ENCODE results near the gene RBL2.

The RBL2 gene

GRCh38 chr16:53503270-53503923, 69.1 kb downstream of the RBL2 start:
- H3K4me3 ChIP-seq (ENCODE audit: low read depth, low read length): peak overlapping the region; percentile 91
- peak; percentile 100 for DNase-seq (ENCODE audit: low read depth)
- no peak for TF ChIP-seq CTCF (IDR thresholded peaks at IDR 0.05; ENCODE audit: low read depth, low read length, missing control alignments)

GRCh38 chr16:53503991-53504663, 69.9 kb downstream of the RBL2 start:
- no peak for TF ChIP-seq CTCF (IDR thresholded peaks at IDR 0.05; ENCODE audit: low read depth, low read length, missing control alignments)
- peak overlapping the region; percentile 91 for H3K4me3 ChIP-seq (ENCODE audit: low read depth, low read length)
- DNase-seq (ENCODE audit: low read depth): no peak

GRCh38 chr16:53504665-53505064, 70.4 kb downstream of the RBL2 start:
- no peak for TF ChIP-seq CTCF (IDR thresholded peaks at IDR 0.05; ENCODE audit: low read depth, low read length, missing control alignments)
- DNase-seq (ENCODE audit: low read depth): no peak
- peak overlapping the region; percentile 91; the same call in 1 of the 2 replicates for H3K4me3 ChIP-seq (ENCODE audit: low read depth, low read length)

- no peak for DNase-seq (ENCODE audit: low read depth)
- TF ChIP-seq CTCF (IDR thresholded peaks at IDR 0.05; ENCODE audit: low read depth, low read length, missing control alignments): no peak
Observed at GRCh38 chr16:53506254-53506653, 72.0 kb downstream of the RBL2 start.

DNA sequence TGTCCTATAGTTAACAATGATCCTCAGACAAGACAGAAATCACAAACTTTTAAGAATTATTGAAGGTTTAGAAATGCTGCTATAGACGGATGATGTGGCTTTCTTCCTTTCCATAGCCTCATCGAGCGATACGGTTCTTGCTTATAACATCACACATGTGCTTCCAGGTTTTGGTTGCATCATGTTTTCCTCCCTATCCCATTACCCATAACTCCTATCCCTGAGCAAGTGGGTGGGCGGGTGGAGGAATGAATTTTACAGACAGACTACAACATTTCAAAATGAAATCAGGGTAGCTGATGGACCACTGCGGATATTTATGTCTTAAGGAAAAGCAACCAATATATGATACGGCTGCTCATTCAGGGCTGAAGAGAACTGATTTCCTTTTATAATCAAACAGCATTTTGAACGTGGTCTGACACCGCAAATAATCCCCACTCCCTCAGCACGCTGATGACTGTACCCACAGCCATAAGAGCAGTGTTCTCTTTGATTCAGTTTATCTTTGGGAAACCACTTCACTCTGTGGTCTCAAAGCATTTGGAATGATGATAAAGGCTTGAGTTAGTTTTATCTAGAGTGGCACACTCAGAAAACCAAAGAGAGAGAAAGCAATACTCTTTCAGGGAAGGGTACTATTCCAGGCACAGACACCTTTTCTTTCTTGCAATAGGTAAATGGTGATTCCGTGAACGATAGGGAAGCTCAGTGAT, 73.4 kb downstream of the RBL2 start:
- H3K4me3 ChIP-seq (ENCODE audit: low read depth, low read length): no peak overlapping the region
- no peak for TF ChIP-seq CTCF (IDR thresholded peaks at IDR 0.05; ENCODE audit: low read depth, low read length, missing control alignments)
- DNase-seq (ENCODE audit: low read depth): no peak

More at GRCh38 chr16:53506254-53506653, 72.0 kb downstream of the RBL2 start:
- H3K4me3 ChIP-seq (ENCODE audit: low read depth, low read length): no peak overlapping the region

- DNase-seq (ENCODE audit: low read depth): no peak
- no peak overlapping the region for H3K4me3 ChIP-seq (ENCODE audit: low read depth, low read length)
- peak; percentile 89 for TF ChIP-seq CTCF (IDR thresholded peaks at IDR 0.05; ENCODE audit: low read depth, low read length, missing control alignments)
Observed at GRCh38 chr16:53509906-53510703, 75.8 kb downstream of the RBL2 start.

Data from GM12864 (cell line).